HepG2 (cell line): ENCODE data around the gene TALDO1. TPM values are rescaled to one million over a fixed set of nuclear protein-coding genes. Genes with fewer than 3 reads are reported as not detected.

Experiments used
- CBX1 ChIP-seq: IDR thresholded peaks from one replicate; pipeline ENCODE4 v1.6.1; 2016; ENCODE audit warnings: antibody characterized with exemption, low read depth
- HNF4G ChIP-seq, 2 experiments: sonication (generic) in 1 of 2; formaldehyde crosslinking in 1 of 2; IDR thresholded peaks; 2 replicates each; pipeline versions ENCODE4 v1.4.0 to v1.6.1; 2011 to 2020; ENCODE audit warnings: borderline replicate concordance in 2 of 2, low read depth in 2 of 2, mild to moderate bottlenecking in 2 of 2, low read length in 1 of 2, missing genetic modification reagents in 1 of 2, moderate library complexity in 1 of 2
- MAFG ChIP-seq: sonication (generic); formaldehyde crosslinking; IDR thresholded peaks from 2 replicates; pipeline ENCODE4 v1.5.1; 2020; ENCODE audit warnings: mild to moderate bottlenecking, missing genetic modification reagents
- MATR3 ChIP-seq: sonication (generic); formaldehyde crosslinking; IDR thresholded peaks from 2 replicates; pipeline ENCODE4 v1.4.0; 2020; ENCODE audit warnings: missing genetic modification reagents
- MYC ChIP-seq: sonication (generic); formaldehyde crosslinking; IDR thresholded peaks from 2 replicates; pipeline ENCODE4 v1.9.0; 2021; ENCODE audit warnings: missing genetic modification reagents, borderline replicate concordance
- NRL ChIP-seq: sonication (generic); formaldehyde crosslinking; IDR thresholded peaks from 2 replicates; pipeline ENCODE4 v1.5.0; 2020; ENCODE audit warnings: missing genetic modification reagents, mild to moderate bottlenecking, moderate library complexity, borderline replicate concordance
- PAXIP1 ChIP-seq: sonication (generic); formaldehyde crosslinking; conservative IDR thresholded peaks from 2 replicates; pipeline ENCODE4 v1.4.0; 2020; ENCODE audit warnings: mild to moderate bottlenecking, missing genetic modification reagents, moderate library complexity
- PRDM4 ChIP-seq: sonication (generic); formaldehyde crosslinking; IDR thresholded peaks from 2 replicates; pipeline ENCODE4 v1.9.0; 2021; ENCODE audit warnings: missing genetic modification reagents, borderline replicate concordance
- TBX3 ChIP-seq: fragments of 450-650 bp; IDR thresholded peaks from 2 replicates; pipeline ENCODE4 v1.6.1; 2017; ENCODE audit warnings: antibody characterized with exemption, mild to moderate bottlenecking, inconsistent platforms, borderline replicate concordance
- ZFP41 ChIP-seq: sonication (generic); formaldehyde crosslinking; IDR thresholded peaks from 2 replicates; pipeline ENCODE4 v1.4.0; 2020; ENCODE audit warnings: mild to moderate bottlenecking, missing genetic modification reagents, borderline replicate concordance
- ZMAT3 ChIP-seq: sonication (generic); formaldehyde crosslinking; conservative IDR thresholded peaks from 2 replicates; pipeline ENCODE4 v1.7.0; 2021; ENCODE audit warnings: missing genetic modification reagents
- ZNF775 ChIP-seq: sonication (generic); formaldehyde crosslinking; IDR thresholded peaks from 2 replicates; pipeline ENCODE4 v1.4.0; 2020; ENCODE audit warnings: missing genetic modification reagents, mild to moderate bottlenecking, moderate library complexity, borderline replicate concordance
- ZSCAN22 ChIP-seq: sonication (generic); formaldehyde crosslinking; IDR thresholded peaks from 2 replicates; pipeline ENCODE4 v1.4.0; 2020; ENCODE audit warnings: mild to moderate bottlenecking, missing genetic modification reagents
- polyA plus RNA-seq, 8 experiments: library from polyadenylated mRNA; depleted of rRNA in 3 of 8; stranded (reverse) in 7 of 8; unstranded in 1 of 8; fragments of >200 nt; fragmentation: Illumina TruSeq in 4 of 8; extraction: Trizol in 4 of 8; gene quantifications; 2 replicates each; pipeline versions ENCODE4 v1.2.1 to v1.2.3, GENCODE V29; 2011 to 2016; ENCODE audit warnings: low read depth in 4 of 8, missing spikeins in 1 of 8, mixed read lengths in 1 of 8; ENCODE audit not compliant: insufficient read depth in 1 of 8
- total RNA-seq, 5 experiments: library from RNA; depleted of rRNA; stranded (reverse); fragments of >200 nt; fragmentation: Illumina TruSeq; extraction: Trizol; gene quantifications; 2 replicates each; pipeline ENCODE4 v1.2.3, GENCODE V29; 2016; ENCODE audit warnings: low read depth in 1 of 5
- TF ChIP-seq, protein P1 (sequence below): sonication (generic); formaldehyde crosslinking; IDR thresholded peaks from 2 replicates; pipeline ENCODE4 v1.8.0; 2022; ENCODE audit warnings: mild to moderate bottlenecking, missing genetic modification reagents, moderate library complexity
- TF ChIP-seq, protein P2 (sequence below): sonication (generic); formaldehyde crosslinking; IDR thresholded peaks from 2 replicates; pipeline ENCODE4 v1.4.0; 2020; ENCODE audit warnings: missing genetic modification reagents

TALDO1 gene
- total and polyA plus RNA-seq, 2 of the 13 experiments (the other 11 are each of a cell fraction or from before 2014, with no cell fraction given) = 107 to 240 TPM

DNA sequence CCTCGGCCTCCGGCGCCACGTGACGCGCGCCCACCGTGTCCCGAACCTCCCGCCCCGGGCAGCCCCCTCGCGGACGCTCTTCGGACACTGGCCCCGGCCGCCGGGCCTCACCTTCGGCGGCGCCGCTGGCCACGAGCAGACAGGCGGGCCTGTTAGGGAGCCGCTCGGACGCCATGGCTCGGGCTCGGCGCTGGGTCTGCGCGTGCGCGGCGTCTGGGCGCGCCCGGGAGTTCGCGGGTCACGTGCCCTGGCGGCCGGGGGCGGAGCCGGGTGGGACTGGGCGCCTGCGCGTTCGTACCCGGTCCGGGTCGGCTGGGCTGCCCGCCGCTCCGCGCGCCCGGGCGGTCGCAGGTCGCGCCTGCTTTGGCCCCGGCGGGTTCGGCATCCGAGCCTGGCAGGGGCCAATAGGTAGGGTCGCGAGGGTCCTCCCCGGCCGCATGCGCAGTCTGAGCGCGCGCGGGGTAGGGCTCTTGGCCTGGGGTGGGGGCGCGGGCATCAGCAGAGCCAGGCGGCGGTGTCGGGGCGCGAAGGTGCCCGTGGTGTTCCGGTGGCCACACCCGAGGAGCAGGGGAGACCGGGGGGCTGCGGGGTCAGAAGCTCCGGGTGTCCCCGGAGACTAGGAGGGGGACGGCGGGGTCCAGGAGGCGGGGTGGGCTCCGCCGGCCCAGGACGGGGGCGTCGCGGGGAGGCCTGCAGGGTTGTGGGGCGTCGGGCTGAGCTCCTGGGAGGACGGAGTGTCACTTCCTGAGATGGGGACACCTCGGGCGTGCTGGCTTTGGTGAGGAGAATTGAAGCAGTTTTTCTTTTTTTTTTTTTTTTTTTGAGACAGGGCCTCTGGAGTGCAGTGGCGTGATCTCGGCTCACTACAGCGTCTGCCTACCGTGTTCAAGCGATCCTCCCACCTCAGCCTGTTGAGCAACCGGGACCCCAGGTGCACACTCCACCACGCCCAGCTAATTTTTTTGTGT lies 30.3 kb downstream of the TALDO1 start, which contains the start of gene GATD1 (continued):
- TF ChIP-seq, protein P1, sequence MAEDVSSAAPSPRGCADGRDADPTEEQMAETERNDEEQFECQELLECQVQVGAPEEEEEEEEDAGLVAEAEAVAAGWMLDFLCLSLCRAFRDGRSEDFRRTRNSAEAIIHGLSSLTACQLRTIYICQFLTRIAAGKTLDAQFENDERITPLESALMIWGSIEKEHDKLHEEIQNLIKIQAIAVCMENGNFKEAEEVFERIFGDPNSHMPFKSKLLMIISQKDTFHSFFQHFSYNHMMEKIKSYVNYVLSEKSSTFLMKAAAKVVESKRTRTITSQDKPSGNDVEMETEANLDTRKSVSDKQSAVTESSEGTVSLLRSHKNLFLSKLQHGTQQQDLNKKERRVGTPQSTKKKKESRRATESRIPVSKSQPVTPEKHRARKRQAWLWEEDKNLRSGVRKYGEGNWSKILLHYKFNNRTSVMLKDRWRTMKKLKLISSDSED (CRISPR knock-in tag) = no peak; the same call in 1 of the 2 replicates
- TF ChIP-seq, protein P2, sequence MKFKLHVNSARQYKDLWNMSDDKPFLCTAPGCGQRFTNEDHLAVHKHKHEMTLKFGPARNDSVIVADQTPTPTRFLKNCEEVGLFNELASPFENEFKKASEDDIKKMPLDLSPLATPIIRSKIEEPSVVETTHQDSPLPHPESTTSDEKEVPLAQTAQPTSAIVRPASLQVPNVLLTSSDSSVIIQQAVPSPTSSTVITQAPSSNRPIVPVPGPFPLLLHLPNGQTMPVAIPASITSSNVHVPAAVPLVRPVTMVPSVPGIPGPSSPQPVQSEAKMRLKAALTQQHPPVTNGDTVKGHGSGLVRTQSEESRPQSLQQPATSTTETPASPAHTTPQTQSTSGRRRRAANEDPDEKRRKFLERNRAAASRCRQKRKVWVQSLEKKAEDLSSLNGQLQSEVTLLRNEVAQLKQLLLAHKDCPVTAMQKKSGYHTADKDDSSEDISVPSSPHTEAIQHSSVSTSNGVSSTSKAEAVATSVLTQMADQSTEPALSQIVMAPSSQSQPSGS = no peak
- TF ChIP-seq ZMAT3 (CRISPR knock-in tag) (0 out of 2 replicates have a peak, but pooled peaks have one; percentile 62), ZFP41 (no peak), ZSCAN22 (CRISPR knock-in tag) (no peak), MATR3 (no peak), CBX1 (no peak), MAFG (CRISPR knock-in tag) (no peak), MYC (CRISPR knock-in tag) (peak; percentile 82; the same call in 1 of the 2 replicates), PAXIP1 (CRISPR knock-in tag) (no peak; the same call in 1 of the 2 replicates), HNF4G (IDR thresholded peaks at IDR 0.05; ENCODE audit: borderline replicate concordance, low read depth, low read length) (0 out of 2 replicates have a peak, but pooled peaks have one; percentile 8), HNF4G (CRISPR knock-in tag; IDR thresholded peaks at IDR 0.05; ENCODE audit: borderline replicate concordance, low read depth) (0 out of 2 replicates have a peak, but pooled peaks have one; percentile 19), PRDM4 (no peak), ZNF775 (no peak), TBX3 (no peak), NRL (CRISPR knock-in tag) (no peak; the same call in 1 of the 2 replicates)
